CD4-positive, alpha-beta T cell treated with Interferon gamma for 1 hour (primary cell): ENCODE data around the gene CDK9.

ENCODE experiments used
- DNase-seq: peaks from one replicate; pipeline ENCODE4 v3.0.0-alpha.2; 2020

CDK9 gene

GRCh38 chr9:127806871-127807270 is 21.0 kb downstream of the CDK9 start:
- DNase-seq = no peak

DNA sequence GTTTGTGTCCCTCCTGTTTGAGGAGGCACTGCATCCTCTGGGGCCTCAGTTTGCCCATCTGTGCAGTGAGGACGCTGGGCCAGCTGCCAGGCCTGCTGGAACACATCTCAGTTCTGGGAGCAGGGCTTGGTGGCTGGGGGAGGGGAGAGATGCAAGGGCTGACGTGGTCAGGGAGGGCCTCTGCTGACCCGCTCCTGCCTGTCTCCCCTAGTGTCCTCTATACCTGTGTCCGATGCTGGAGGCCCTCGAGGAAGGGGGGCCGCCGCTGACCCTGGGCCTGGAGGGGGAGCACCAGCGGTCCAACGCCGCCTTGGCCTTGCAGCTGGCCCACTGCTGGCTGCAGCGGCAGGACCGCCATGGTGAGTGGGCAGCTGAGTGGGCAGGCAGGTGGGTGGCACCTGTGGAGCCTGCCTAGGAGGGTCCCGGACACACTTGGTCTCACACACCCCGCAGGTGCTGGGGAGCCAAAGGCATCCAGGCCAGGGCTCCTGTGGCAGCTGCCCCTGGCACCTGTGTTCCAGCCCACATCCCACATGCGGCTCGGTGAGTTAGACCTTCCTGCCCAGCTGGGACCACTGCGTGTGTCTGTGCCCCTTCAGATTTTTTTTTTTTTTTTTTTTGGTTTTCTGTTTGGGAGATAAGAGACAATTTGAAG is 22.6 kb downstream of the CDK9 start:
- no peak for DNase-seq

GRCh38 chr9:127809002-127809539 is 23.2 kb downstream of the CDK9 start:
- DNase-seq = no peak

- DNase-seq = no peak
Observed at GRCh38 chr9:127809540-127810377, 23.9 kb downstream of the CDK9 start.

DNA sequence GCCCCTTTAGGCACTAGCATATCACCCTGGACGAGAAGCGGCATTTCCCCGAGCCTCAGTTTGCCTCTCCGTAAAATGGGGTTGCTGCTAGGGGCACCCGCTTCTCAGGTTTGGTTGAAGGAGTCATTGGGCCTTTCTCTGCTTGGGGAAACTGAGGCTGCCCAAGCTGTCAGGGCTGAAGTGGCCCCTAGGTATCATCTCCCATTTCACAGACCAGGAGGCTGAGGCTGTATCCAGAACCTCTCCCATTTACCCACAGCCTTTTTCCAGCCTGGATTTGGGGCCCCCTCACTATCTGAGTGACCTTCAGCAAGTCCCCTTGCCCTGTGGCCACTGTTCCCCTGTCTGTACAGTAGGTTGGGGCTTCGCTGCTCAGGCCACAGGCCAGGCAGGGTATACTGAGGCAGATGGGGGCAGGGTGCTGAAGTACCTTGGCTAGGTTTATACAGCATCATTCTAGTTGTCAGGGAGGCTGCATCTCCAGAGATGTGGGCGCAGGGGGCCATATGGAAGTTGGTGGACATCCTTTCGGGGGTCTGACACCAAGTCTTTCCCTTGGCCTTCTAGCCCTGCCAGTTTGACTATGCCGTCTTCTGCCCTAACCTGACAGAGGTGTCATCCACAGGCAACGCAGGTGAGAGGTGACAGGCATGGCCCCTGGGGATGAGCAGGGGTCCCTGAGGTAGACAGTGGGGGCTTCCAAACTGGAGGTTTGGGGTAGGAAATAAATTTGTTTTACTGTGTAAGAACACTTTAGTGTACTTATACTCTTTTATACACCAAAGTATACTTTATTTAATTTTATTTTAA is 24.7 kb downstream of the CDK9 start:
- no peak for DNase-seq

GRCh38 chr9:127812011-127812410 is 26.2 kb downstream of the CDK9 start:
- DNase-seq = no peak

DNA sequence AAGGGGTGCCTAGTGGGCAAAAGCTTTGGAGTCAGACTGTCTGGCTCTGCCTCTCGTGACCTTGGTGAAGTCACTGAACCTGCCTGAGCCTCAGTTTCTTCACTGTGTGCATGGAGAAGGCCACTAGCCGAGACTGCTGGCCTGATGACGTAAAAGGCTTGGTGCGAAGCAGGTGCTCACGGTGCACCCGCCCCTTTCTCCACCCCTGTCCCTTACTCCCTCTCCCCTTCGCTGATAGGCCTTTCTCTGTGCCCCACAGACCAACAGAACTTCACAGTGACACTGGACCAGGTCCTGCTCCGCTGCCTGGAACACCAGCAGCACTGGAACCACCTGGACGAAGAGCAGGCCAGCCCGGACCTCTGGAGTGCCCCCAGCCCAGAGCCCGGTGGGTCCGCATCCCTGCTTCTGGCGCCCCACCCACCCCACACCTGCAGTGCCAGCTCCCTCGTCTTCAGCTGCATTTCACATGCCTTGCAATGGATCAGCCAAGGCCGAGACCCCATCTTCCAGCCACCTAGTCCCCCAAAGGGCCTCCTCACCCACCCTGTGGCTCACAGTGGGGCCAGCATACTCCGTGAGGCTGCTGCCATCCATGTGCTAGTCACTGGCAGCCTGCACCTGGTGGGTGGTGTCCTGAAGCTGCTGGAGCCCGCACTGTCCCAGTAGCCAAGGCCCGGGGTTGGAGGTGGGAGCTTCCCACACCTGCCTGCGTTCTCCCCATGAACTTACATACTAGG is 27.3 kb downstream of the CDK9 start:
- DNase-seq = no peak

- no peak for DNase-seq
Observed at GRCh38 chr9:127813686-127814226, 27.9 kb downstream of the CDK9 start.

DNA sequence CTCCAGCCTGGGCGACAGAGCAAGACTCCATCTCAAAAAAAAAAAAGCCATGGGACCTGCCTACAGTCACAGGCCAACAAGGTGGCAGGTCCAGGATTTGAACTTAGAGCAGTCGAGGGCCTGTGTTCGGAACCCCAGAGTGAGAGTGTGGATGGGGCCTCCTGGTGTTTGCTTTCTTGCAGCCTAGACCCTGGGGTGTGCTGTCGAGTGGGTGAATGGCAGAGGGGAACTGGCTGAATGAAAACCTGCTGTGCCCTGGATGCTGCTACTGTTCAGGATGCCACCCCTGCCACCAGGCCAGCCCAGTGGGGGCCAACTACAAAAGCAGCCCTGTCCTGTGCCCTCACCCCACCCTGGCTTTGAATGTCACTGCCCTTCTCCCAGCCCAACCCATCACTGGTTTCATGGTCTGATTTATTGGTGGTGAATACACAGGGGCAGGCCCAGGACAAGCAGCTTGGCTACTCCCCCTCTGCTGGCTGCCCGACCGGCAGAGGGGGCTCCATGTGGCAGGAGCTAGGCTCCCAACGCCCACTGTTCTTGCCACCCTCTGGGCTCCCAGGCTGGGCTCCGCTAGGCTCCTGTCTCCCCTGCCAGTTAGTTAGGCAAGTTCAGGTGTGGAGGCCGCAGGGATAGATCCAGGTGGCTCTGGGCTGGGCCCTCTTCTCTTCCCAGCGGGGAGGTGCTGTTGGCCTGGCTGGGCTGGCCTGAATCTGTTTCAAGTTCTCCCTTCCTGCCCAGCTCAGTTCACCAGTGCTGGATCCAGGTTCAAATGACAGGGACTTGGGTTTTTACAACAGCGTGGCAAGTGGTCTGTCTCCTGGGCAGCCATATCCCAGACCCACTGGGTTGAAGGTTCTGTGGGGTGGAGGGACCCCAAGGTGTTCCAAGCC is 29.0 kb downstream of the CDK9 start:
- DNase-seq = no peak

GRCh38 chr9:127815512-127816361 is 29.9 kb downstream of the CDK9 start:
- no peak for DNase-seq

DNA sequence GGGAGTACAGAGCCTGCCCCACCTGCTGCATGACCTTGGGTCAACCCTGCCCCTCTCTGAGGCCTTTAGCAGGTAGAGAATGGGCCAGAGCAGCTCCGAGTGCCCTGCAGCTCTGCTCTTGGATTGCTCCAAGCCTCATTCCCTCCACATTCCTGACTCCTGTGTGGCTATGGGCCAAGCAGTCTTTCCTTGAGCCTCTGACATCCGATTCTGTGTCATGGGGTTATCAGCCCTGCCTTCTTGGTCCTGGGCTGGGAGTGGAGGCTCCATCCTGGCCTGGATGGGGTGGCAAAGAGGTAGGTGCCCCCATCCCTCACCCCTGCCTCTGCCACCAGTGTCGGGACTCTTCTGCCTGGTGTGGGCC is 30.5 kb downstream of the CDK9 start:
- no peak for DNase-seq

DNA sequence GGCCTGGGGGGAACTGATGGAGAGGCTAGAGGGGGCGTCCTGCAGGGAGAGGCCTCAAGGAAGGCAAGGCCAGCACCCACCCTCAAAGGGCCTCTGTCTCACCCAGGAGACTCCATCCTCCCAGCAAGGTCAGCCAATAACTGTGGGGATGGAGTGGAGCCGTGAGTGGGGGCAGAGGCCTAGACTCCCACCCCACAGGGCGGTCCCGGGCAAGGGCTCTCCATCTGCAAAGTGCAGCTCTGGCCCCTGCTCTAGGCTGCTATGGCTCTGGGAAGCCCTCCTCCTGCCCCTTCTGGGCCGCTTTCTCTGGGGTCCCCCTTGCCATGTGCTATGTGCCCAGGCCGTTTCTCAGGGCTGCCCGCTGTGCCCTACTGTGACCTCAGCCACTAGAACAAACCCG is 30.9 kb downstream of the CDK9 start:
- no peak for DNase-seq

DNA sequence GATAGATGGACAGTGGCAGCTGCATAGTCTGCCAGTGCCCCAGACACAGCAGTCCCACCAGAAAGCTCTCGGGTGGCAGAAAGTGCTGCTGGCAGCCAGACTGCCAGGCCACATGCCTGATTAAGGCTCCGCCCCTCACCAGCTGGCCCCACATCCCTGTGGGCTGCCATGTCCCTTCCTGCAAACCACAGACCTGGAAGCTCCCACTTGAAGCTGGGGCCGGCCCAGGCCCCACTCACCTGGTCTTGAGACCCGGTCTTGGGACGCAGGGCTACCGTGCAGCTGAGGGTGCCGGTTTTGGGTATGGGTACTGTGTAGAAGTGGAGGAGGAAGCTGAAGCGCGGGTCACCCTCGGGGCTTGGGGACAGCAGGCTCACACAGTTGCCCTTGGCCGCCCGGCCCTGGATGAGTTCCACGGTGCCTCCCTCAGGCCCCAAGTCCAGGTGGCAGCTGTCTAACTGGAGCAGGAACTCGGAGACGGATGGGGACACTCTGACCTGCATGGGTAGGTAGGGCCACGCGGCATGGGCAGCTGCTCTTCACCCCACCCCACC is 32.1 kb downstream of the CDK9 start:
- DNase-seq = no peak

DNA sequence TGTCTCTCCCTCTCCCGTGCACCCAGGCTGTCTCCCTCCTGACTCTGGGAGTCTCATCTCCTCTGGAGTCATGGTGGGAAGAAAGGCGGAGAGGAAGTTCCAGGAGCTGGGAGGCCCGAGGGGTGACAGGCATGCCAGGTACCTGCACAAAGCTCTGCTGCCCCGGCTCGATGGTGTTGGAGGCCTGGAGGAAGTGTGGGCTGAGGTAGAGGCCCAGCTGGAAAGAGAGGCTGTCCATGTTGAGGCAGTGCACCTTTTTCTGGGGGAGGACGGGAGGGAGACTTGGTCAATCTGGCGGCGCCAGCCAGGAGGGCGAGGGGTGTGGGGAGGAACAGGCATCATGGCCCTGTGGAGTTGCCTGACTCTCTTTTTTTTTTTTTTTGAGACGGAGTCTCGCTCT is 32.7 kb downstream of the CDK9 start:
- no peak for DNase-seq

DNA sequence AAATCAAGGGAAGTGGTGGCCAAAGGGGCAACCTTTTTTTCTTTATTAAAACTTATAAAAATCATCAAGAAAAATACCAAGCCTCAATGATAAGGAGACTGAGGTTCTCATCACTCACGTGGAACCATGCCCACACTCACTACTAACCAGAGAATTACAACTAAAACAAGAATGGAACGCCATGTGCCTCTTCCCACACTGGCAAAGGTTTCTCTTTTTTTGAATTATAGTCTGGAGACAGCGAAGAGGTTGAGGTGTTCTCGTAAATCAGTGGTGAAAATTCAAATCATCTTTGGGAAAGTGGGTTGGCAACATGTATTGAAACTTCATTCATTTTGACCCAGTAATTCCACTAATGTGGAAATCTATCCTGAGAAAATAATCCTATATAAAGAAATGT is 36.3 kb downstream of the CDK9 start:
- no peak for DNase-seq

- DNase-seq = no peak
Observed at GRCh38 chr9:127825319-127826051, 39.7 kb downstream of the CDK9 start.

GRCh38 chr9:127826253-127826913 is 40.5 kb downstream of the CDK9 start:
- DNase-seq = no peak

- no peak for DNase-seq
Observed at GRCh38 chr9:127828262-127829031, 42.6 kb downstream of the CDK9 start.
